ENCODE measurements around the gene CFAP20DC.

CFAP20DC gene

GRCh38 chr3:58742239-58742638, 307.6 kb downstream of the CFAP20DC start:
- DNase-seq (ENCODE audit: insufficient read length, low spot score) = no peak
- no peak for TF ChIP-seq POLR2AphosphoS5 (IDR thresholded peaks at IDR 0.05; ENCODE audit: low read depth, low read length)
- no peak for TF ChIP-seq SPI1 (IDR thresholded peaks at IDR 0.05; ENCODE audit: low read depth, low read length)
- TF ChIP-seq POU2F2 (IDR thresholded peaks at IDR 0.05; ENCODE audit: low read depth, low read length) = no peak
- no peak for TF ChIP-seq POLR2A (IDR thresholded peaks at IDR 0.05; ENCODE audit: low read depth, low read length)
- no peak for FAIRE-seq

GRCh38 chr3:58737644-58738043, 312.2 kb downstream of the CFAP20DC start:
- TF ChIP-seq SPI1 (IDR thresholded peaks at IDR 0.05; ENCODE audit: low read depth, low read length) = no peak
- TF ChIP-seq POU2F2 (IDR thresholded peaks at IDR 0.05; ENCODE audit: low read depth, low read length) = no peak
- TF ChIP-seq POLR2AphosphoS5 (IDR thresholded peaks at IDR 0.05; ENCODE audit: low read depth, low read length) = no peak
- no peak for TF ChIP-seq TAF1 (IDR thresholded peaks at IDR 0.05; ENCODE audit: low read depth, low read length)
- no peak for TF ChIP-seq PAX5 (IDR thresholded peaks at IDR 0.05; ENCODE audit: insufficient read depth, low read length, severe bottlenecking)
- no peak for TF ChIP-seq POLR2A (IDR thresholded peaks at IDR 0.05; ENCODE audit: low read depth, low read length)
- no peak for DNase-seq (ENCODE audit: insufficient read length, low spot score)
- FAIRE-seq = no peak

GRCh38 chr3:58731673-58732072, 318.2 kb downstream of the CFAP20DC start:
- DNase-seq (ENCODE audit: insufficient read length, low spot score) (no peak), FAIRE-seq (no peak)
- TF ChIP-seq PAX5 (IDR thresholded peaks at IDR 0.05; ENCODE audit: insufficient read depth, low read length, severe bottlenecking) (no peak), POLR2A (IDR thresholded peaks at IDR 0.05; ENCODE audit: low read depth, low read length) (no peak), POU2F2 (IDR thresholded peaks at IDR 0.05; ENCODE audit: low read depth, low read length) (no peak), POLR2AphosphoS5 (IDR thresholded peaks at IDR 0.05; ENCODE audit: low read depth, low read length) (no peak), SPI1 (IDR thresholded peaks at IDR 0.05; ENCODE audit: low read depth, low read length) (no peak), TAF1 (IDR thresholded peaks at IDR 0.05; ENCODE audit: low read depth, low read length) (no peak)

- DNase-seq (ENCODE audit: insufficient read length, low spot score) (no peak), FAIRE-seq (no peak)
- TF ChIP-seq TAF1 (IDR thresholded peaks at IDR 0.05; ENCODE audit: low read depth, low read length) (no peak), PAX5 (IDR thresholded peaks at IDR 0.05; ENCODE audit: insufficient read depth, low read length, severe bottlenecking) (no peak), POU2F2 (IDR thresholded peaks at IDR 0.05; ENCODE audit: low read depth, low read length) (no peak), POLR2AphosphoS5 (IDR thresholded peaks at IDR 0.05; ENCODE audit: low read depth, low read length) (no peak), POLR2A (IDR thresholded peaks at IDR 0.05; ENCODE audit: low read depth, low read length) (no peak), SPI1 (IDR thresholded peaks at IDR 0.05; ENCODE audit: low read depth, low read length) (no peak)
These were observed 321.1 kb downstream of the CFAP20DC start for GRCh38 chr3:58728723-58729122.

GRCh38 chr3:58725326-58725853, 324.4 kb downstream of the CFAP20DC start:
- TF ChIP-seq TAF1 (IDR thresholded peaks at IDR 0.05; ENCODE audit: low read depth, low read length) (no peak), POLR2A (IDR thresholded peaks at IDR 0.05; ENCODE audit: low read depth, low read length) (no peak), POU2F2 (IDR thresholded peaks at IDR 0.05; ENCODE audit: low read depth, low read length) (no peak), PAX5 (IDR thresholded peaks at IDR 0.05; ENCODE audit: insufficient read depth, low read length, severe bottlenecking) (no peak), POLR2AphosphoS5 (IDR thresholded peaks at IDR 0.05; ENCODE audit: low read depth, low read length) (no peak), SPI1 (IDR thresholded peaks at IDR 0.05; ENCODE audit: low read depth, low read length) (no peak)
- FAIRE-seq = no peak
- DNase-seq (ENCODE audit: insufficient read length, low spot score) = no peak

GRCh38 chr3:58724336-58724735, 325.5 kb downstream of the CFAP20DC start:
- no peak for TF ChIP-seq POLR2A (IDR thresholded peaks at IDR 0.05; ENCODE audit: low read depth, low read length)
- no peak for TF ChIP-seq TAF1 (IDR thresholded peaks at IDR 0.05; ENCODE audit: low read depth, low read length)
- TF ChIP-seq POU2F2 (IDR thresholded peaks at IDR 0.05; ENCODE audit: low read depth, low read length) = no peak
- TF ChIP-seq POLR2AphosphoS5 (IDR thresholded peaks at IDR 0.05; ENCODE audit: low read depth, low read length) = no peak
- TF ChIP-seq PAX5 (IDR thresholded peaks at IDR 0.05; ENCODE audit: insufficient read depth, low read length, severe bottlenecking) = no peak
- TF ChIP-seq SPI1 (IDR thresholded peaks at IDR 0.05; ENCODE audit: low read depth, low read length) = no peak
- no peak for DNase-seq (ENCODE audit: insufficient read length, low spot score)
- FAIRE-seq = no peak

- DNase-seq (ENCODE audit: insufficient read length, low spot score) (no peak), FAIRE-seq (no peak)
- TF ChIP-seq POLR2A (IDR thresholded peaks at IDR 0.05; ENCODE audit: low read depth, low read length) = no peak
- TF ChIP-seq PAX5 (IDR thresholded peaks at IDR 0.05; ENCODE audit: insufficient read depth, low read length, severe bottlenecking) = no peak
- no peak for TF ChIP-seq POLR2AphosphoS5 (IDR thresholded peaks at IDR 0.05; ENCODE audit: low read depth, low read length)
- no peak for TF ChIP-seq TAF1 (IDR thresholded peaks at IDR 0.05; ENCODE audit: low read depth, low read length)
- TF ChIP-seq POU2F2 (IDR thresholded peaks at IDR 0.05; ENCODE audit: low read depth, low read length) = no peak
- TF ChIP-seq SPI1 (IDR thresholded peaks at IDR 0.05; ENCODE audit: low read depth, low read length) = no peak
These were observed 326.7 kb downstream of the CFAP20DC start for GRCh38 chr3:58723173-58723572.

GRCh38 chr3:58722561-58722960, 327.3 kb downstream of the CFAP20DC start:
- TF ChIP-seq POLR2A (IDR thresholded peaks at IDR 0.05; ENCODE audit: low read depth, low read length) (no peak), POU2F2 (IDR thresholded peaks at IDR 0.05; ENCODE audit: low read depth, low read length) (no peak), PAX5 (IDR thresholded peaks at IDR 0.05; ENCODE audit: insufficient read depth, low read length, severe bottlenecking) (no peak), TAF1 (IDR thresholded peaks at IDR 0.05; ENCODE audit: low read depth, low read length) (no peak), POLR2AphosphoS5 (IDR thresholded peaks at IDR 0.05; ENCODE audit: low read depth, low read length) (no peak), SPI1 (IDR thresholded peaks at IDR 0.05; ENCODE audit: low read depth, low read length) (no peak)
- DNase-seq (ENCODE audit: insufficient read length, low spot score) (no peak), FAIRE-seq (no peak)

GRCh38 chr3:58720526-58720925, 329.3 kb downstream of the CFAP20DC start:
- TF ChIP-seq POLR2AphosphoS5 (IDR thresholded peaks at IDR 0.05; ENCODE audit: low read depth, low read length) = no peak
- no peak for TF ChIP-seq SPI1 (IDR thresholded peaks at IDR 0.05; ENCODE audit: low read depth, low read length)
- no peak for TF ChIP-seq POU2F2 (IDR thresholded peaks at IDR 0.05; ENCODE audit: low read depth, low read length)
- TF ChIP-seq PAX5 (IDR thresholded peaks at IDR 0.05; ENCODE audit: insufficient read depth, low read length, severe bottlenecking) = no peak
- no peak for TF ChIP-seq TAF1 (IDR thresholded peaks at IDR 0.05; ENCODE audit: low read depth, low read length)
- TF ChIP-seq POLR2A (IDR thresholded peaks at IDR 0.05; ENCODE audit: low read depth, low read length) = no peak
- no peak for FAIRE-seq

DNA sequence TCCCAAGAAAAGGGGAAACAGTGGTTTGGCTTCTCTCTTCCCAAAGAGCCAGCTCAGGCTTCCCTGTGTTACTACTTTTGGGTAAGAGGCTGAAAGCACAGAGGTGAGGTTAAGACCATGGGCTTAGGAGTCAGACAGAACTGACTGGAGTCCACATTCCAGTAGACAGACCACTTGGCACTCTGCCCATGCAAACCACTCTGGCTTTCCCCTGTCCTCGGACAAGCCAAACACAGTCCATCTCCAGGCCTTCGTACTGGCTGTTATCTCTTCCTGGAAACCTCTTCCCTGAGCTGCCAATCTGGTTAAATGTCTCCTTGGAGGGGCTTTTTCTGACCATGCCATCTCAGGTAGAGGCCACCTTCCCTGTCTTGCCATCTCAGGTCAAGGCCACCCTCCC, 330.1 kb downstream of the CFAP20DC start:
- FAIRE-seq (no peak), DNase-seq (ENCODE audit: insufficient read length, low spot score) (no peak)
- TF ChIP-seq POU2F2 (IDR thresholded peaks at IDR 0.05; ENCODE audit: low read depth, low read length) = no peak
- TF ChIP-seq PAX5 (IDR thresholded peaks at IDR 0.05; ENCODE audit: insufficient read depth, low read length, severe bottlenecking) = no peak
- TF ChIP-seq POLR2A (IDR thresholded peaks at IDR 0.05; ENCODE audit: low read depth, low read length) = no peak
- no peak for TF ChIP-seq TAF1 (IDR thresholded peaks at IDR 0.05; ENCODE audit: low read depth, low read length)
- TF ChIP-seq POLR2AphosphoS5 (IDR thresholded peaks at IDR 0.05; ENCODE audit: low read depth, low read length) = no peak
- TF ChIP-seq SPI1 (IDR thresholded peaks at IDR 0.05; ENCODE audit: low read depth, low read length) = no peak

More at GRCh38 chr3:58720526-58720925, 329.3 kb downstream of the CFAP20DC start:
- DNase-seq (ENCODE audit: insufficient read length, low spot score) = no peak
